ENCODE measurements around the gene ZSWIM4.

- TF ChIP-seq, protein P1, sequence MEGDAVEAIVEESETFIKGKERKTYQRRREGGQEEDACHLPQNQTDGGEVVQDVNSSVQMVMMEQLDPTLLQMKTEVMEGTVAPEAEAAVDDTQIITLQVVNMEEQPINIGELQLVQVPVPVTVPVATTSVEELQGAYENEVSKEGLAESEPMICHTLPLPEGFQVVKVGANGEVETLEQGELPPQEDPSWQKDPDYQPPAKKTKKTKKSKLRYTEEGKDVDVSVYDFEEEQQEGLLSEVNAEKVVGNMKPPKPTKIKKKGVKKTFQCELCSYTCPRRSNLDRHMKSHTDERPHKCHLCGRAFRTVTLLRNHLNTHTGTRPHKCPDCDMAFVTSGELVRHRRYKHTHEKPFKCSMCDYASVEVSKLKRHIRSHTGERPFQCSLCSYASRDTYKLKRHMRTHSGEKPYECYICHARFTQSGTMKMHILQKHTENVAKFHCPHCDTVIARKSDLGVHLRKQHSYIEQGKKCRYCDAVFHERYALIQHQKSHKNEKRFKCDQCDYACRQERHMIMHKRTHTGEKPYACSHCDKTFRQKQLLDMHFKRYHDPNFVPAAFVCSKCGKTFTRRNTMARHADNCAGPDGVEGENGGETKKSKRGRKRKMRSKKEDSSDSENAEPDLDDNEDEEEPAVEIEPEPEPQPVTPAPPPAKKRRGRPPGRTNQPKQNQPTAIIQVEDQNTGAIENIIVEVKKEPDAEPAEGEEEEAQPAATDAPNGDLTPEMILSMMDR (IDR thresholded peaks at IDR 0.05) = no peak
- TF ChIP-seq ZFX (IDR thresholded peaks at IDR 0.05; ENCODE audit: borderline replicate concordance) = no peak
These were observed 25.1 kb upstream of the ZSWIM4 start for GRCh38 chr19:13770013-13770635.
